DND-41 (cell line): Measurements from ENCODE around the gene NR1H3.

Experiments
- EZH2 ChIP-seq: IDR thresholded peaks from 3 replicates; pipeline ENCODE4 v1.6.1; 2012; ENCODE audit warnings: borderline replicate concordance, low read depth, mild to moderate bottlenecking, moderate library complexity, low read length, inconsistent platforms; ENCODE audit not compliant: severe bottlenecking
- TF ChIP-seq, protein P1 (sequence below): IDR thresholded peaks from 2 replicates; pipeline ENCODE4 v1.5.1; 2012; ENCODE audit warnings: borderline replicate concordance, low read length, moderate library complexity, mild to moderate bottlenecking; ENCODE audit not compliant: poor library complexity, severe bottlenecking; ENCODE audit errors: extremely low read depth

DNA sequence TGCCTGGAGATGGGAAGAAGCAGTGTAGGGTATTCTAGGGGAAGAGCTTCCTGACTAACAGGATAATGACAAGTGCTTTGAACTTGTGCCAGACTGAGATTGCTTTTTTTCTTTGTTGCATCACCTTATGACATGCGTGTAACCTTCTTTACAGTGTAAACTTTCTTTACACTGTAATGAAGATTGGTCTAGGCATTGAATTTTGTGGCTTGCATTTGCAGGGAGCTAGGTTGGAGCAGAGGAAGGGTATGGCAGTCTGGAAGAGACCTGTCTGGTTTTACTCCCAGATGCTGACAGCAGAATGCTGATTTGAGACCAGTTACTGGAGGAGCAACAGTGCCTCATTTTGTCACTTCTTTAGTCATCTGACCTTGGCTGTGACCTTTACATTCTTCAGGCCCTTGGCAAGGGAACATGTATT lies 37.4 kb upstream of the NR1H3 start:
- TF ChIP-seq, protein P1, sequence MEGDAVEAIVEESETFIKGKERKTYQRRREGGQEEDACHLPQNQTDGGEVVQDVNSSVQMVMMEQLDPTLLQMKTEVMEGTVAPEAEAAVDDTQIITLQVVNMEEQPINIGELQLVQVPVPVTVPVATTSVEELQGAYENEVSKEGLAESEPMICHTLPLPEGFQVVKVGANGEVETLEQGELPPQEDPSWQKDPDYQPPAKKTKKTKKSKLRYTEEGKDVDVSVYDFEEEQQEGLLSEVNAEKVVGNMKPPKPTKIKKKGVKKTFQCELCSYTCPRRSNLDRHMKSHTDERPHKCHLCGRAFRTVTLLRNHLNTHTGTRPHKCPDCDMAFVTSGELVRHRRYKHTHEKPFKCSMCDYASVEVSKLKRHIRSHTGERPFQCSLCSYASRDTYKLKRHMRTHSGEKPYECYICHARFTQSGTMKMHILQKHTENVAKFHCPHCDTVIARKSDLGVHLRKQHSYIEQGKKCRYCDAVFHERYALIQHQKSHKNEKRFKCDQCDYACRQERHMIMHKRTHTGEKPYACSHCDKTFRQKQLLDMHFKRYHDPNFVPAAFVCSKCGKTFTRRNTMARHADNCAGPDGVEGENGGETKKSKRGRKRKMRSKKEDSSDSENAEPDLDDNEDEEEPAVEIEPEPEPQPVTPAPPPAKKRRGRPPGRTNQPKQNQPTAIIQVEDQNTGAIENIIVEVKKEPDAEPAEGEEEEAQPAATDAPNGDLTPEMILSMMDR, result no peak
- TF ChIP-seq EZH2, result no peak
